Stomach (tissue), 9 donors: Measurements from ENCODE around the gene SCGB2A2. TPM values are rescaled to one million over a fixed set of nuclear protein-coding genes. Genes with fewer than 3 reads are reported as not detected.

ENCODE experiments used
- DNase-seq, 2 donors: peaks; one replicate each; pipeline versions ENCODE4 v3.0.0 to v3.0.0-alpha.2; 2013 to 2019
- H3K27ac ChIP-seq, 5 donors: fragments of 200-600 bp in 4 of 5; sonication (generic) in 4 of 5; one replicate each; pipeline ENCODE4 v1.5.1; 2013 to 2019; ENCODE audit warnings: mild to moderate bottlenecking in 1 of 5, moderate library complexity in 1 of 5
- H3K27me3 ChIP-seq, 3 donors: fragments of 200-600 bp; sonication (generic); one replicate each; pipeline ENCODE4 v1.5.1; 2017 to 2019; ENCODE audit warnings: mixed run types in 1 of 3
- H3K36me3 ChIP-seq, 4 donors: fragments of 200-600 bp; sonication (generic); 1 replicate in 3 of 4; 2 replicates in 1 of 4; pipeline ENCODE4 v1.5.1; 2016 to 2019
- H3K4me1 ChIP-seq, 4 donors: fragments of 200-600 bp; sonication (generic); one replicate each; pipeline ENCODE4 v1.5.1; 2016 to 2019
- H3K4me3 ChIP-seq, 4 donors: fragments of 200-600 bp; sonication (generic) in 3 of 4; one replicate each; pipeline ENCODE4 v1.5.1; 2016 to 2019; ENCODE audit warnings: mild to moderate bottlenecking in 1 of 4
- H3K9me3 ChIP-seq, 4 donors: fragments of 200-600 bp; sonication (generic); one replicate each; pipeline ENCODE4 v1.5.1; 2016 to 2019
- CTCF ChIP-seq, 7 experiments: fragments of 450-650 bp in 4 of 7; fragments of 200-600 bp in 3 of 7; sonication (generic) in 3 of 7; IDR thresholded peaks; one replicate each; pipeline ENCODE4 v1.5.1; 2016 to 2019; ENCODE audit warnings: antibody characterized with exemption in 7 of 7, control low read depth in 2 of 7, mild to moderate bottlenecking in 1 of 7
- EP300 ChIP-seq: sonication (generic); formaldehyde crosslinking; IDR thresholded peaks from one replicate; pipeline ENCODE4 v1.6.1; 2017; ENCODE audit warnings: antibody characterized with exemption
- POLR2A ChIP-seq, 4 donors: fragments of 450-650 bp; IDR thresholded peaks; one replicate each; pipeline ENCODE4 v1.6.1; 2016; ENCODE audit warnings: antibody characterized with exemption in 4 of 4, control low read depth in 2 of 4, mild to moderate bottlenecking in 1 of 4, moderate library complexity in 1 of 4
- POLR2AphosphoS5 ChIP-seq, 3 donors: sonication (generic); formaldehyde crosslinking; IDR thresholded peaks; one replicate each; pipeline ENCODE4 v1.6.1; 2016; ENCODE audit warnings: antibody characterized with exemption in 3 of 3
- WGBS, 5 donors: extraction: QIAGEN DNeasy Blood & Tissue Kit in 3 of 5; methylation state at CpG; one replicate each; pipeline versions ENCODE4 v1.1.5 to v1.1.7; 2013 to 2018; 5-methylcytosine and 5-hydroxymethylcytosine counted together
- intact Hi-C: fragments of 100-400 bp; cut with DNase I; formaldehyde crosslinking; loops from one replicate; pipeline ENCODE4 v1.15.1; 2023; ENCODE audit warnings: low total_unique reads
- polyA plus RNA-seq, 3 donors: library from polyadenylated mRNA; stranded (reverse); fragments of 200-250 nt; gene quantifications; one replicate each; pipeline ENCODE4 v1.2.3, GENCODE V29; 2013
- total RNA-seq, 5 donors: library from RNA; depleted of rRNA; stranded (reverse); fragments of >200 nt; gene quantifications; one replicate each; pipeline versions ENCODE4 v1.1.0 to v1.2.3, GENCODE V29; 2014 to 2016
- donor health status: healthy with polysubstance abuse.
- donor health status: Bipolar disorder and iron deficiency.
- donor health status: healthy.

The SCGB2A2 gene
- total and polyA plus RNA-seq, 8 donors, result 0.35 TPM; not detected in 7

GRCh38 chr11:62267576-62267975 lies 2.4 kb upstream of the SCGB2A2 start:
- TF ChIP-seq EP300 (no peak), CTCF (IDR thresholded peaks at IDR 0.05) (no peak), POLR2AphosphoS5 (IDR thresholded peaks at IDR 0.05) (no peak), POLR2A (IDR thresholded peaks at IDR 0.05) (no peak)
- Histone ChIP-seq H3K27ac (no peak overlapping the region), H3K4me3 (no peak overlapping the region), H3K27me3 (peaks cover 0 to 8% (median 0%) of the 10 kb centered on the region in 3 donors), H3K9me3 (no peaks in the 10 kb centered on the region), H3K36me3 (no peaks in the 10 kb centered on the region), H3K4me1 (no peaks in the 10 kb centered on the region)
- intact Hi-C loops, result no loop called here
- 74 to 80% (median 75%) methylated on average over 3 of the region's 3 CpGs for WGBS, 5 donors
- no peak for DNase-seq

GRCh38 chr11:62273284-62273683 lies 3.3 kb downstream of the SCGB2A2 start:
- peaks cover 0 to 8% (median 0%) of the 10 kb centered on the region in 3 donors for H3K27me3 ChIP-seq
- H3K36me3 ChIP-seq, result no peaks in the 10 kb centered on the region
- TF ChIP-seq POLR2AphosphoS5 (IDR thresholded peaks at IDR 0.05) (no peak), EP300 (no peak), CTCF (IDR thresholded peaks at IDR 0.05) (no peak), POLR2A (IDR thresholded peaks at IDR 0.05) (no peak)
- H3K27ac ChIP-seq, result no peak overlapping the region
- no peaks in the 10 kb centered on the region for H3K4me1 ChIP-seq
- no peak overlapping the region for H3K4me3 ChIP-seq
- intact Hi-C loops, result no loop called here
- no peaks in the 10 kb centered on the region for H3K9me3 ChIP-seq
- DNase-seq, result no peak
- 55 to 75% (median 73%) methylated on average over 5 of the region's 5 CpGs for WGBS, 5 donors

GRCh38 chr11:62273789-62274275 lies 3.9 kb downstream of the SCGB2A2 start:
- Histone ChIP-seq H3K27me3 (peaks cover 0 to 4% (median 0%) of the 10 kb centered on the region in 3 donors), H3K4me3 (no peak overlapping the region), H3K4me1 (no peaks in the 10 kb centered on the region), H3K27ac (no peak overlapping the region), H3K36me3 (no peaks in the 10 kb centered on the region), H3K9me3 (no peaks in the 10 kb centered on the region)
- no peak for DNase-seq
- TF ChIP-seq CTCF (IDR thresholded peaks at IDR 0.05), result no peak
- TF ChIP-seq POLR2A (IDR thresholded peaks at IDR 0.05), result no peak
- TF ChIP-seq EP300, result no peak
- no peak for TF ChIP-seq POLR2AphosphoS5 (IDR thresholded peaks at IDR 0.05)
- WGBS, 5 donors, result 76 to 89% (median 78%) methylated on average over 7 of the region's 7 CpGs
- intact Hi-C loops, result no loop called here

- Histone ChIP-seq H3K9me3 (no peaks in the 10 kb centered on the region), H3K36me3 (no peaks in the 10 kb centered on the region)
- intact Hi-C loops, result no loop called here
These were observed 10.5 kb downstream of the SCGB2A2 start for GRCh38 chr11:62280452-62280851.

More at GRCh38 chr11:62280452-62280851, 10.5 kb downstream of the SCGB2A2 start:
- DNase-seq, result no peak
- TF ChIP-seq CTCF (IDR thresholded peaks at IDR 0.05) (no peak), POLR2AphosphoS5 (IDR thresholded peaks at IDR 0.05) (no peak), EP300 (no peak), POLR2A (IDR thresholded peaks at IDR 0.05) (no peak)
- Histone ChIP-seq H3K27me3 (no peaks in the 10 kb centered on the region), H3K27ac (no peak overlapping the region), H3K4me1 (no peaks in the 10 kb centered on the region), H3K4me3 (no peak overlapping the region)
